Measurements from ENCODE around the gene DDX27.

Gene DDX27

DNA sequence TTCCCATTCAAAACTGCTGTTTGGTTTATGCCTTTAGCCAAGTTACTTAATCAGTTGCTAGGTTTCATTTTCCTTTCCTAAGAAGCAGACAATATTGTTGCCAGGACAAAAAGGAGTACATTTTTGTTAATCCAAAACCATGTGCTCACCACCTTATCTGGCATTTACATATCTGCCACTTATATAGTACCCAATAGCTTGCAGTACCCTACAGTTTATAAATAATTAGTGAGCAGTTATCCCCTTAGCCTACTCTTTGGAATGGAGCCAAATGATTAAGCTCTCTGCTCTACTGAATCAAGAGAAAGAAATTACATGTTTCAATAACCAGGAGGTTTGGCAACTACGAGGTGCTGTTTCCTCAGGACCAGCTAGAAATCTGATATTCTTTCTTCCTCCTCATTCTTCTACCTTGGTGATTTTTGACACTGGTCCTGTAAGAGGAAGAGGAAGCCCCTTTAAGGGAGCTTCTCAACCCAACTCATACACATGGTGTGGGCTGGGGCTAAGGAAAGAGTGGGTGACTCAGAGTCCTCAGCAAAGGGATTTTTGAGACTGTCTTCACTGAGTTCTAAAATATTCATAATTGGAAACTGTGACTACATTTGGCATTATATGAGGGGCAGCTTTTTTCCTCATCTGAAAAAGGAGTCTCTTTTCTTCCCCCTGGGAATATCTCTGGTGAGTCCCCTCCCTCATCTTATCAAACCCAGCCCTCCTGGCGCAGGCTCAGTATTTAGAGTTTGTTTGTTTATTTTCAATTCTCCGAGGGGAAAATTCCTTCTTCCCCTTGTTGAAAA is 57.1 kb downstream of the DDX27 start:
- peak; percentile 75 for DNase-seq (ENCODE audit: insufficient read length, low spot score)
- FAIRE-seq, result no peak

GRCh38 chr20:49276961-49277785 is 58.0 kb downstream of the DDX27 start:
- DNase-seq (ENCODE audit: insufficient read length, low spot score), result peak; percentile 52
- FAIRE-seq, result peak; percentile 79

DNA sequence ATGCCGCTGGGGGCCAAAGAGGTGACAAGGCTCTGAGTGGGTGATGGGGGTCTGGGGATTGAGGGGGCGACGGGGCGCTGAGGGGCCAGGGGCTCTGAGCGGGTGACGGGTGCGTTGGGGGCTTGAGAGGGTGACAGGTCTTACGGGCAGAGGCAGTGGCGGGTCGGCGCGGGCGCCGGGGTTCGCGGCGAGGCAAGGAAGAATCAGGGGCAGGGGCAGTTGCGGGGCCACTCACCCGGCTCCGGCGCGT is 58.5 kb downstream of the DDX27 start:
- FAIRE-seq (no peak), DNase-seq (ENCODE audit: insufficient read length, low spot score) (no peak)

- FAIRE-seq (peak; percentile 98), DNase-seq (ENCODE audit: insufficient read length, low spot score) (peak; percentile 100)
Measured at GRCh38 chr20:49278036-49278817, 59.0 kb downstream of the DDX27 start, which contains the start of gene ZNFX1. Gene ZNFX1 (minus strand): TSS chr20:49278057. CDS start chr20:49275839, 2,218 bp downstream.

- FAIRE-seq (peak; percentile 48), DNase-seq (ENCODE audit: insufficient read length, low spot score) (no peak)
Measured at GRCh38 chr20:49278818-49279676, 59.8 kb downstream of the DDX27 start.

- no peak for DNase-seq (ENCODE audit: insufficient read length, low spot score)
- FAIRE-seq, result no peak
Measured at GRCh38 chr20:49279677-49280462, 60.7 kb downstream of the DDX27 start.

GRCh38 chr20:49280463-49281058 is 61.3 kb downstream of the DDX27 start:
- DNase-seq (ENCODE audit: insufficient read length, low spot score), result no peak
- FAIRE-seq, result peak; percentile 49

GRCh38 chr20:49281059-49281912 is 62.1 kb downstream of the DDX27 start:
- FAIRE-seq (no peak), DNase-seq (ENCODE audit: insufficient read length, low spot score) (no peak)

GRCh38 chr20:49281913-49282467 is 62.8 kb downstream of the DDX27 start:
- DNase-seq (ENCODE audit: insufficient read length, low spot score), result no peak

DNA sequence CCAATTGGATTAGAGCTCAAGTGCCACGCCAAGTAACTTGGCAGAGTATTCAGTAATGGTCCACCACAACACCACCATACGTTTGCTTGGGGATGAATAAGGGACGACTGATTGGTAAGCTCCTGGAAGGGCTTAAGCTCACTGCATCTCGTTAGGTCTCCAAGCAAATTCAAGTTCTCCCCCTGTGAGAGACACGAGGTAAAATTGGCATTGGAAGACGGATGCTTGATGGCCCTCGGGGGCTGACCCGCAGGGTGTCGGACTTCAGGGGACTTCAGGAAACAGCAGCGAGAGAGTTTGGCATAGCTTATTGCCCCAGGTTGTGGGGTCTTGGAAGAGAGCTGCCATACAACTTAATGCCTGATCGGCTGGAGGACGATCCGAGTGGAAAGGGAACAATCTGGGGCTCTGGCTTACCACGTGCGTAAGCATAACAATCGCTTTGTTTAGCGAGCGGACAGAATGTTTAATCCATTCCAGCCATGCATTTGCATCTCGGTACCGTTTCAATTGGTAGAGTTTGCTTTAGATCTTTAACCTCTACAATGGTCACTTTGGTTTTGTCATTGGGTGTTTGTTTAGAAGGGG is 63.5 kb downstream of the DDX27 start:
- no peak for DNase-seq (ENCODE audit: insufficient read length, low spot score)
- FAIRE-seq, result no peak

More at GRCh38 chr20:49281913-49282467, 62.8 kb downstream of the DDX27 start:
- FAIRE-seq, result no peak

GRCh38 chr20:49283176-49283702 is 64.0 kb downstream of the DDX27 start:
- FAIRE-seq (no peak), DNase-seq (ENCODE audit: insufficient read length, low spot score) (no peak)

DNA sequence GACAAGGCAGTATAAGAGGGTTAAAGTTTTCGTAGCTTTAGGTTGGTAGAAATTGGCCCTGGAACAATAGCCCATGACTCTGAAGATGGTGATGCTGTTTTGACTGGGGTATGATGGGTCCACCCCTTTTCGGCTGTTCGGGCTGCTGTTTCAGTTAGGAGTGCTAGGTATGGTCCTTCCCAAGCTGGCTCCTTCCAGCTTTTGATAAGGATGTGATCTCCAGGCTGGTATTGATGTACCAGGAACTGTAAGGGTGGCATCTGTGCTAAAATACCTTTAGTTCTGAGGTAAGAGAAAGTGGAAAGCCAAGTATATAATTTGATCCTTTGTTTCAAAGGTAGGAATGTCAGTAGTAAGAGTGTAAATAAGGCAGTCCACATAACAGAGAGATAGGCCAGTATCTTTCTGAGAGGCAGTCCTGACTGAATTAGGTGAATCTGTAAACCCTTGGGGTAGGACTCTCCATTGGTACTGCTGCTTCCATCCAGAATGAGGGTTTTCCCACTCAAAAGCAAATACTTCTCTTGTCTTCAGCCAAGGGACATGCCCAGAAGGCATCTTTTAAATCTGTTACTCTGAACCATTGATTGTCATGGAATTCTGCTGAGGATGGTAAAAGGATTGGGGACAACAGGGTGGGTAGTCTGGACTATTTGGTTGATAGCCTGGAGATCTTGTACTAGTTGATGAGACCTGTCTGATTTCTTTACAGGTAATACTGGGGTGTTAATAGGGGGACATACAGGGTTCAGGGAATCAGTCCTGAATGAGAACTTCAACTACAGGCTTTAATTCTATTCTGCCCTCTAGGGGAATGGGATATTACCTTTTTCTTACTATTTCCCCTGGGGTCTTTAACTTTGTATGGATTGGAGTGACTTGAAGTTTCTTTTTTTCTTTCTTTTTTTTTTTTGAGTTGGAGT is 64.7 kb downstream of the DDX27 start:
- no peak for FAIRE-seq

DNA sequence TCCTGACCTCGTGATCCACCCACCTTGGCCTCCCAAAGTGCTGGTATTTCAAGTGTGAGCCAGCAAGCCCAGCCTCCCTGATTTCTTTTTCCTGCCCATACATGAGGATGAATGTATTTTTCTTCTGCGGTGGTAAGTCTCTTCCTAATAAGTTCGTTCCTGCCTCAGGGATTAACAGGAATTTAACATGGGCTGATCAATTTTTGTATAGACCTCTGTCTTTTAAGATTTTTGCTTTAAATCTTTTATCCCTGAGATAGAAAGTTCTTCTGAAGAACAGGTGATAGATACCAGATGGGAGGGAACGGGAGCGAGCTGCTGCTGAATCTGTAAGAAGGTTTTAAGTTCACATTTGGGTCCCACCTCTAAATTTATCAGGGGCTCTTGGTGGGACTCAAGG is 65.6 kb downstream of the DDX27 start:
- FAIRE-seq (no peak), DNase-seq (ENCODE audit: insufficient read length, low spot score) (no peak)

More for the DNA sequence above, 64.7 kb downstream of the DDX27 start:
- no peak for DNase-seq (ENCODE audit: insufficient read length, low spot score)

- FAIRE-seq (no peak), DNase-seq (ENCODE audit: insufficient read length, low spot score) (no peak)
Measured at GRCh38 chr20:49285233-49285668, 66.0 kb downstream of the DDX27 start.

- FAIRE-seq (no peak), DNase-seq (ENCODE audit: insufficient read length, low spot score) (no peak)
Measured at GRCh38 chr20:49285813-49286494, 66.7 kb downstream of the DDX27 start.

Data from HTR-8/SVneo (cell line).